Heart left ventricle (tissue), 13 donors: ENCODE data around the gene GABRQ.

Experiments
- POLR2A ChIP-seq, 2 donors: fragments of 450-650 bp; IDR thresholded peaks; one replicate each; pipeline ENCODE4 v1.6.1; 2017; ENCODE audit warnings: antibody characterized with exemption in 2 of 2, mild to moderate bottlenecking in 2 of 2, moderate library complexity in 2 of 2
- TF ChIP-seq, protein P1 (sequence below), 12 donors: fragments of 200-600 bp; sonication (generic) in 4 of 12; IDR thresholded peaks; one replicate each; pipeline versions ENCODE4 v1.5.0 to v1.8.0; 2018 to 2022; ENCODE audit warnings: antibody characterized with exemption in 12 of 12, mild to moderate bottlenecking in 5 of 12
- donor health status: ischemic (EF 13 %, LVEDD 7.1; RV severe dilation, severe dysfunction).
- donor health status: DM: no; HTN: yes; CAD: no.
- donor health status: DM: no; HTN: no; CAD: no.
- donor health status: ischemic (EF 25% LVEDD 6.9; RV normal size, moderate dysfunction).
- donor health status: ischemic (EF 25% LVEDD 5.7; RV mildly dilated, moderate dysfunction).
- donor health status: ischemic (EF 35%, LVEDD 5.7; RV mildly dilated, moderate dysfunction).
- donor health status: nonischemic (EF 11% LVEDD 7.7; RV severe dilation, severe dysfunction).
- donor health status: DM: yes; HTN: yes; CAD: no.
- donor health status: PGD.
- donor health status: ischemic (EF 29% LVEDD 5.4; RV normal size, mild dysfunction).
- donor health status: nonischemic (EF 23%, LVEDD 6.1; RV moderate dilation, normal function).

DNA sequence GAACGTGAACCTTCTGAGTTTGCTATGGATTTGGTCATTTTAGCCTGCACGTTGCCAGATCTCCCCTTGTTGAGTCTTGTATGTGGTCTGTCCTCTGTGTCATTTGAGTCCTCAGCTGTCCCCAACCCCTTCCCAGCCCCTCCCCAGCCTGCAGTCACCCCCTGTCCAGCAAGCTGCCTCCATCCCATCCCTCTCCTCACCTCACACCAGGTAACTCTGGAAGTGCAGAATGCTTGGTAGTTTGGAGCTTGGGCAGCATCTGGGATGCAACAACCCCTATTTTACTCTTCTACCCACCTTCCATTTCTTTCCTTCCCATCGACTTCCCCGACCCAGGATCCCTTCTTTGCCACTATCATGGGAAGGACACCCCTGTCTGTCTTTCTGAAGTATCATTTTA, 18.4 kb downstream of the GABRQ start:
- TF ChIP-seq, protein P1, sequence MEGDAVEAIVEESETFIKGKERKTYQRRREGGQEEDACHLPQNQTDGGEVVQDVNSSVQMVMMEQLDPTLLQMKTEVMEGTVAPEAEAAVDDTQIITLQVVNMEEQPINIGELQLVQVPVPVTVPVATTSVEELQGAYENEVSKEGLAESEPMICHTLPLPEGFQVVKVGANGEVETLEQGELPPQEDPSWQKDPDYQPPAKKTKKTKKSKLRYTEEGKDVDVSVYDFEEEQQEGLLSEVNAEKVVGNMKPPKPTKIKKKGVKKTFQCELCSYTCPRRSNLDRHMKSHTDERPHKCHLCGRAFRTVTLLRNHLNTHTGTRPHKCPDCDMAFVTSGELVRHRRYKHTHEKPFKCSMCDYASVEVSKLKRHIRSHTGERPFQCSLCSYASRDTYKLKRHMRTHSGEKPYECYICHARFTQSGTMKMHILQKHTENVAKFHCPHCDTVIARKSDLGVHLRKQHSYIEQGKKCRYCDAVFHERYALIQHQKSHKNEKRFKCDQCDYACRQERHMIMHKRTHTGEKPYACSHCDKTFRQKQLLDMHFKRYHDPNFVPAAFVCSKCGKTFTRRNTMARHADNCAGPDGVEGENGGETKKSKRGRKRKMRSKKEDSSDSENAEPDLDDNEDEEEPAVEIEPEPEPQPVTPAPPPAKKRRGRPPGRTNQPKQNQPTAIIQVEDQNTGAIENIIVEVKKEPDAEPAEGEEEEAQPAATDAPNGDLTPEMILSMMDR (IDR thresholded peaks at IDR 0.05) = no peak
- no peak for TF ChIP-seq POLR2A (IDR thresholded peaks at IDR 0.05)
